ENCODE data around the gene TMEM182.

TMEM182 gene

GRCh38 chr2:102801098-102801718 is 39.4 kb downstream of the TMEM182 start:
- POLR2A ChIA-PET, result no interaction called here
- no peak for DNase-seq (ENCODE audit: extremely low spot score)
- CTCF ChIA-PET, result interaction anchor here (0.7 to 7.9 kb wide), 6 partner anchors 9 to 48 kb away, joined by 3 to 88 read pairs (median 4); no protein-coding TSS in a partner anchor
- TF ChIP-seq CTCF (IDR thresholded peaks at IDR 0.05; ENCODE audit: control extremely low read depth, extremely low read depth, low read depth, missing control alignments), result no peak

- no peak for DNase-seq (ENCODE audit: extremely low spot score)
- ChIA-PET CTCF (interaction anchor here (0.7 to 7.9 kb wide), 6 partner anchors 10 to 49 kb away, joined by 3 to 88 read pairs (median 4); no protein-coding TSS in a partner anchor), POLR2A (no interaction called here)
- no peak for TF ChIP-seq CTCF (IDR thresholded peaks at IDR 0.05; ENCODE audit: control extremely low read depth, extremely low read depth, low read depth, missing control alignments)
Measured at GRCh38 chr2:102801858-102802699, 40.2 kb downstream of the TMEM182 start.

DNA sequence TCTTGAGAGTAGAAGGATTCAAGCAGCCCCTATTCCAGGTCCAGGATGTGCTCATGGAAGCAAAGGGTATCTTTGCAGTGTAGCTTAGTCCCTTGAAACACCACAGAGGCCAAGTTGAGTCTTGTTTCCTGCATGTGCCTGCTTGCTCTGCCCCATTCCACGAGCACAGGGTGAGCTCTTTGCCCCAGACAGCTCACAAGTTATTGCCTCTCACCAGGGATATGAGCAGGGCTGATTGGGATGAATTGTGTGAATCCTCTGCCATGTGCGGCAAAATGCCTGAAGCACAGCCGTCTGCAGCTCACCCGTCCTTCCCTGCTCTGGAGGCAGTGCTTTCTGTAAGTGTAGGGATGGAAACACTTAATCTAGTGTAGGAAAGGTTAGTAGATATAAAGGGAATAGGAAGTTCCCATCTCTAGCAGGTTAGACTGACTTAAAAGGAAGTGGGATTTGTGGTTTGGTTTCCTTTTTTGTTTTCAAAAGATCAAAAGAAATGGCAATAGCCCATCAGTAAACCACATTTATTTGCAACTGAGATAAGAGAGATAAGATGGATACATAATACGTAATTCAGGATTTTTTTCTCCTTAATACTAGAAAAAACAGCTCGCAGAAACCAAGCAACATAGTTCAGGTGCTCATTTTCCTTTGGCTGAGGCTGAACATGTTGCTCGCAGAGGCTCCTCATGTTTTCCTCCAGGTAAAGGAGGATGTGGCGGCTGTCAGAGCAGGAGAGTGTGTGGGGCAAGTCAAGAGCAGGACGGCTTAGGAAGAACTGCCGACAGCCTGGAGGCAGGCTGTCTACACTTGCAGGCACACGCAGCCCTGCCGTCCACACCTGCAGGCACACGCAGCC is 41.4 kb downstream of the TMEM182 start:
- ChIA-PET CTCF (interaction anchor here (0.7 to 7.9 kb wide), 4 partner anchors 11 to 187 kb away, joined by 3 to 88 read pairs (median 10); no protein-coding TSS in a partner anchor), POLR2A (no interaction called here)
- DNase-seq (ENCODE audit: extremely low spot score), result no peak
- TF ChIP-seq CTCF (IDR thresholded peaks at IDR 0.05; ENCODE audit: control extremely low read depth, extremely low read depth, low read depth, missing control alignments), result no peak

GRCh38 chr2:102803897-102804217 is 42.0 kb downstream of the TMEM182 start:
- TF ChIP-seq CTCF (IDR thresholded peaks at IDR 0.05; ENCODE audit: control extremely low read depth, extremely low read depth, low read depth, missing control alignments), result no peak
- POLR2A ChIA-PET, result no interaction called here
- DNase-seq (ENCODE audit: extremely low spot score), result no peak
- CTCF ChIA-PET, result interaction anchor here (0.7 to 7.9 kb wide), 5 partner anchors 11 to 331 kb away, joined by 3 to 88 read pairs (median 3); partner anchors contain the start of gene SLC9A4

GRCh38 chr2:102806250-102806837 is 44.5 kb downstream of the TMEM182 start:
- ChIA-PET POLR2A (no interaction called here), CTCF (interaction anchor here (0.6 to 7.9 kb wide), 22 partner anchors 8 to 290 kb away, joined by 3 to 88 read pairs (median 6); a partner anchor contains a TSS)
- DNase-seq (ENCODE audit: extremely low spot score), result peak; percentile 73
- peak; percentile 76 for TF ChIP-seq CTCF (IDR thresholded peaks at IDR 0.05; ENCODE audit: control extremely low read depth, extremely low read depth, low read depth, missing control alignments)
